ENCODE measurements around the gene SLC6A18.

- TF ChIP-seq ZNF626 (tag by site-specific recombination; IDR thresholded peaks at IDR 0.05) (no peak), PATZ1 (tag by site-specific recombination; IDR thresholded peaks at IDR 0.05) (no peak), CTCF (tag by site-specific recombination; IDR thresholded peaks at IDR 0.05) (no peak)
These were observed 4.3 kb upstream of the SLC6A18 start for GRCh38 chr5:1220831-1221230.
